NOMO-1 treated with DMSO at 0.1 percent for 48 hours (cell line): ENCODE results near the gene RNF149.

ENCODE experiments used
- DNase-seq: peaks from one replicate; lab custom pipeline; 2025; ENCODE audit not compliant: unreplicated experiment; lab: John Stamatoyannopoulos, UW

Gene RNF149

DNA sequence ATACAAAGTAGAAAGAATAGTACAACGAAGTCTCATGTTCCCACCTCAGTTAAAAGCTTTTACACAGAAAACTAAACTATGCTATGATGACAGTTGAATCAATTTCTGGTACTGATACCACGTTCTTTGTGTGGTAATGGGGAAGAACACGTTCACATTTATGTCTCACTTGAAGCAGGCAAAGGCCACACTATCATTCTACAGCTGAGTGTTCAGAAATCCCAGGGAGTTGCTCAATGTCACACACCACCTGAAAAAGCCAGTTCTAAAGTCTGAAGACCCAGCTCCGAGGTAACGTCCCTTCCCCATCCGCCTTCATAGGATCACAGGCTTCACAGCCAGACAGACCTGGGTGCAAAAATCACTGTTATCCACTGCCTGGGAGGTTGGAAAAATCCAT, 8.9 kb downstream of the RNF149 start:
- DNase-seq, result no peak

DNA sequence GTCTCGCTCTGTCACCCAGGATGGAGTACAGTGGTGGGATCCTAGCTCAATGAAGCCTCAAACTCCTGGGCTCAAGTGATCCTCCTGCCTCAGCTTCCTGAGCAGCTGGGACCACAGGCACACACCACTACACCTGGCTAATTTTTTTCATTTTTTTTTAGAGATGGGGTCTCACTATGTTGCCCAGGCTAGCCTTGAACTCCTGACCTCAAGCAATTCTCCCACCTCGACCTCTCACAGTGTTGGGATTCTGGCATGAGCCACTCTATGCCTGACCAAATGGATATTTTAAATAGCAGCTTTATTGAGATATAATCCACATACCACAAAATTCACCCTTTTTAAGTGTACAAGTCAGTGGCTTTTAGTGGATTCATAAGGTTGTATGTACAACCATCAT, 11.1 kb downstream of the RNF149 start:
- no peak for DNase-seq

DNA sequence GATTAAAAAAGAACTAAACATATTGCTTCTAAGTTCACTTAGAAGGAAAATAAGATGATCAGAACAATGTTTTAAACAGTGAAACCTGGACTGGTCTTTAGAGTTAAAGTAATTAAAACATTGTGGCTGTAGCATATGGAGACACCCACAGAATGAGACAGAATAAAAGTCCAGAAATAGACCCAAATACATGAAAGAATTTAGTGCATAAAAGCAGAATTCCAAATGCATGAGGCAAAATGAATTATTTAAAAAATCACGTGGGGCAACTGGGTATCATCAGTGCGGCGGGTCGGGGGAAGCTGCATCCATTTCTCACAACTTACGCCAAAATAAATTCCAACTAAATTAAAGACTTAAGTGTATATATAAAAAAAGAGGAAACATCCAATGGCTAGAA, 12.1 kb downstream of the RNF149 start:
- DNase-seq, result no peak

DNA sequence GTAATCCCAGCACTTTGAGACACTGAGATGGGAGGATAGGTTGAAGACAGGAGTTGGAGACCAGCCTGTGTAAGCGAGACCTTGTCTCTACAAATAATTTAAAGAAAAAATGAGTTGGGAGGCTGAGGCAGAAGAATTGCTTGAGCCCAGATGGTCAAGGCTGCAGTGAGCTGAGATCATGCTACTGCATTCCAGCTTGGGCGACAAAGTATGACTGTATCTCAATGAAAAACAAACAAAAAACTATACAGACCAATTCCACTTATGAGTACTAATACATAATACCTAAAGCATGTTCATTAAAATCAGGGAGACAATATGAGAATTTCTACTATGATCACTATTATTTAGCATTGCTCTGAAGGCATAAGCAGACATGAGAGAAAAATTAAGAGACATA, 12.6 kb downstream of the RNF149 start:
- DNase-seq, result no peak

DNA sequence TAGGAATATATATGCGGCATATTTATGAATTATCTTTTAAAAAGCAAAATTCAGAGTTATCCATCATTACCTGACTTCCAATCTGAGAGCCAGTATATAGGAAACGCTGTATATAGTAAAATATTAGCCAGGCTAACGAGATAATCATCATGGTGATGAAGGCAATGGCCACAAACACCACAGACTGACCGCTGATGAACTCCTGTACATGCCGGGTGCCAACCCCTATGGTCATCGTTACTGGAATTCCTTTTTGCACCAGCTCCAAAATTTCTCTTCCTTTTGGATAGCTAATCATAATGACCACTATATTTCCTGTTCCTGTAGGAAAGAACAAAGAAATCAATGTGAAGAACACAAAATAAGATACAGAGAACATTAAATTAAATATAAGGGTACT, 13.6 kb downstream of the RNF149 start:
- DNase-seq, result no peak

DNA sequence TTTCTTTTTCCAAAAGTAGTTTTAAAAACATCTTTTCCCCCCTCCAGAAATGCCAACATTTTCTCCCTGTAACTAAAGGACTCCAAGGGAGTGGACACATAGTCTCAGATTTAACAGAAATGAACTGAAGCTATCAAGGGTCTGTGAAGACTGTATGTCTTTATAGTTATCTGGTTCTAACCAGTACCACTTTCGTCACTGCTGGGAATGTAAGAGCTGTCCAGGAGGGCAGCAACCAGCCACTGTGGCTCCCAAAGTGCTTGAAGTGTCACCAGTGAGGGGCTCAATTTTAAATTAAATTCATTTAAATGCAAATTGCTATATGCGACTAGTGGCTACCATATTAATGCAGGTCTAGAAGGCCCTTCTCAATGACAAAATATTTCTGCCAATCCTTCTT, 15.0 kb downstream of the RNF149 start:
- no peak for DNase-seq

DNA sequence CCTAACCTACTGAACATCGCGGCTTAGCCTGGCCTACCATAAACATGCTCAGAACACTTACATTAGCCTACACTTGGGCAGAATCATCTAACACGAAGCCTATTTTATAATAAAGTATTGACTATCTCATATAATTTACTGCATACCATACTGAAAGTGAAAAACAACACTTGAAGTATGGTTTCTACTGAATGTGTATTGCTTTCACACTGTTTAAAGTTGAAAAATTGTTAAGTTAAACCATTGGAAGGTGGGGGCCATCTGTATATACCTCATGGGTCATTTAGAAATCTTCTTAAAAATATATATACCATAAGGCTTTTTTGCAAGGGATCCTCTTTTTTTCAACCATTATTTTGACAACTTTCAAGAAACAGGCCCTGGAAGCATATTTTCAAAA, 16.5 kb downstream of the RNF149 start:
- no peak for DNase-seq

DNA sequence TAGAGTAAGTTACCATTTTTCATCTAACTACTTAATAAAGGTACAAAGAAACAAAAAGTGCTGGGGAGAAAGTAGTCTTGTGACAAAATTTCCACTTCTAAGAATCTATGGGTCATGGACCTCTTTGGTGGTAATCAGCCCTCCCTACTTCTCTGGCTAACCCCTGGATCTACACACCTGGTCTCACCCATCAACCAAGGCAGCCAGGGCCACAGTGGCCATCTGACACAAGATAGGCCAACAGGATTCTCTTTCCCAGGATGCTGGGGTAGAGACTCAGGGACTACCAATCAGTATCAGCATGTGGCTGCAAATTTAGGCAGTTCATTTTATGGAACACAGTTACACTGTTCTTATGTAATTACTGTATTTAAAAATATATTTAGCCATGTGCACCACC, 17.8 kb downstream of the RNF149 start:
- DNase-seq, result no peak

DNA sequence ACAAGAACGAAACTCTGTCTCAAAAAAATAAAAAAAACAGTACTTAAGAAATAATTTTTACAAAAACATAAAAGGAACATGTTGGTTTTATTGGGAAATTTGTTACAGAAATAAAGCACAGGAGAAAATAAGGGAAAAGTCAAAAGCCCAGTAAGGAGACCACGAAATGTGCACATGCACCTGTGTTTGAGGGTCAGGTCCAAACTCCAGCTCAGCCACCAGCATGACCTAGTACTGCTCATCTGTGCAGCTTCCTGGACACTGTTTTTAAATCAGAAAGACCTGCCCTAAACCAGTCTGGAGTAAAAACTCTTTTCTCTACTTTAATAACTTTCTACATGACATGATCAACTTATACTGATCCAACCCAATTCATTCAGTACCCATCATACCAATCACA, 21.2 kb downstream of the RNF149 start:
- no peak for DNase-seq

DNA sequence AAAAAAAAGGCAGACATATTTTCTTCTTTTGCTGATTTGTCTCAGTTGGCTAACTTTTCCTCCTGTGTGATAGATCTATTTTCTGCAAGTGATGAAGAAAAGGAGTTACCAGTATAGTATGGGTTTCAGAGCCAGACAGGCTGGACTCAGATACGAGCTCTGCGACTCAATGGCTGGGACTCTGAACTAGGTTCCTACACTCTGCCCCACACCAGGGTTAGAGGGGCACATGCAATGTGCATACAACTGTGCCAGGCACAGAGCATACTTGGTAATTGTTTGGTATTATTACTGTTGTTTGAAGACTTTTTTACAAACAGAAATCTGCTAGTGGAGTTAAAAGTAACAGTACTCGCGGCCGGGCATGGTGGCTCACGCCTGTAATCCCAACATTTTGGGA, 21.8 kb downstream of the RNF149 start:
- DNase-seq, result no peak

DNA sequence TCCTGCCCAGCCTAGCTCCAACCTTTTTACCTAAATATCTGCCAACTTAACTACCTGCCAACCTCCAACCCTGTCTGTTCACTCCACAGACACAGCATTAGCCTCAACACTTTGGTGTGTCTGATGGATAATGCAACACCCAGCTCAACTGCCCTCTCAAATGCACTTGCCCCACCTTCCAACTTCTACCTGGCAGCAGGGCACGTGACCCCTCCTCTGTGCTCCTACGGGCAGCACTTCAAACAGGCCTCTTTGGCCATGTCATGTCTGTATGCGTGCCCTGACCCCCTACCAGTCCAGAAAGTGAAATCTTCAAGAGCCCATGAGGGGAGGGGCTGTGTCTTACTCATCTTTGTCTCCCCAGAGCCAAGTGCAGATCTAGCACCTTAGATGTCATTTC, 25.5 kb downstream of the RNF149 start:
- DNase-seq, result no peak

DNA sequence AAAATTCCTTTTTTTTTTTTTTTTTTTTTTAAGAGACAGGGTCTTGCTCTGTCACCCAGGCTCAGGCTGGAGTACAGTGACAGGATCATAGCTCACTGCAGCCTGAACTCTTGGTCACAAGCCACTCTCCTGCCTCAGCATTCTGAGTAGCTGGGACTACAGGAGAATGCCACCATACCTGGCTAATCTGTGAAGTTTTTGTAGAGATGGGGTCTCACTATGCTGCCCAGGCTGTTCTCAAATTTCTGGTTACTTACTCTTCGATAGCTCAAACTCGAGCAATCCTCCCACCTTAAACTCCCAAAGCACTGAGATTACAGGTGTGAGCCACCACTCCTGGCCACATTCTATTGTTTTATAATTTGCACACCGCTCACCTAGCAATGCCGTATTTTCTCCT, 27.0 kb downstream of the RNF149 start:
- no peak for DNase-seq

DNA sequence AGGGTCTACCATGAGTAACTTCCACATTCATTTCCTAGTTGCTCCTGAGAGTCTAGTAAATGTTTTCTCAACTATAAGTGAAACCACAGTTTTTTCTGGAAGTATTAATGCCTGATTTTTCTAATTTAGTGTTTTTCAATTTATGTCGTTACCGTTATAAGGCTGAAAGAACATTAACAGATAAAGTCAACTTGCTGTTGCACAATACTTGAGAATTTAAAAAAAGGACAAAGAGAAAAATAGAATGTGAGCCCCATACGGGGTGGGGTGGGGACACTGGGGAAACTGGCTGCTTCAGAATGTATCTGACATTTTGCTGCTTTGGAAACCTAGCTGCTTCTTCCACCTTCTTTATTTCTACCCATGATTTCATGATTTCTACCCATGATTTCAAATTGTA, 29.6 kb downstream of the RNF149 start:
- DNase-seq, result no peak

DNA sequence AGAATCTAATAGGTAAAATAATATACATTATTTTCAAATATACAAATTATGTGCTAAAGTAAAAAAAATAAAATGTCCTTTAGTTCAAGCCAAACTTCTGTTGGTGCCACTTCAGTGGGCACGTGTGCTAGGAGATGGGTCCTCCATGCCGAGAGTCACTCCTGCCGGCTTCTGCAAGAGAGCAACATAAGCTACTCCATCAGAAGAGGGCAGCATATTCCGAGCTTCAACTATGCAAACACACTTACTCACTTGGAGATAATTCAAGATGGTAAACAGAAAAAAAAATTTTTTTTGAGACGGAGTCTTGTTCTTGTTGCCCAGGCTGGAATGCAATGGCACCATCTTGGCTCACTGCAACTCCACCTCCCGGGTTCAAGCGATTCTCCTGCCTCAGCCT, 31.4 kb downstream of the RNF149 start:
- DNase-seq, result no peak

DNA sequence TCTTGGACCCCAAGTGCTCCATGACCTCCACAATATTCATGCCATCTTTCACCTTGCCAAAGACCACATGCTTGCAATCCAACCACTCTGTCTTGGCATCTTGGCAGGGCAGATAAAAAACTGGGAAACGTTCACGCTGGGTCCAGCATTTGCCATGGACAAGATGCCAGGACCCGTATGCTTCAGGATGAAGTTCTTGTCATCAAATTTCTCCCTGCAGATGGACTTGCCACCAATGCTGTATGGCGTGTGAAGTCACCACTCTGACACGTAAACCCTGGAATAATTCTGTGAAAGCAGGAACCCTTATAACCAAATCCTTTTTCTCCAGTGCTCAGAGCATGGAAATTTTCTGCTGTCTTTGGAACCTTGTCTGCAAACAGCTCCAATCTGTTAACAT, 34.4 kb downstream of the RNF149 start:
- no peak for DNase-seq

DNA sequence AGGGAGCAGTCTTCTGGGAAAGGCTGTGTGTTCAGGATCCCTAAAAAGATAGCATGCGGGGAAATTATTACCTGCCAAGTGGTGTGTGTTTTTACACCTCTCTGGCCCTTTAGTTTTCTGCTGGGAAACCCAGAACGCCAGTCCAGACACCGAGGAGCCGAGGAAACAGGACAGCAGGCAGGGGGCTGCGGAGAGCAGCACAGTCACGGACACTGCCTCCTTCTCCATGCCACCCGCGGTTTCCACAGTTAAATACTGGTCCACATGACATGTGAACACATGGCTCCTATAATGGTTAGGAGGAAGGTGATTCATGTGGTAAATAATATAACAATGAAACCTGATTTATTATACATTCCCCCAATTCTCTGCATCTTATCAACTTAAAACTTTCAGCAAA, 35.4 kb downstream of the RNF149 start:
- DNase-seq, result no peak

DNA sequence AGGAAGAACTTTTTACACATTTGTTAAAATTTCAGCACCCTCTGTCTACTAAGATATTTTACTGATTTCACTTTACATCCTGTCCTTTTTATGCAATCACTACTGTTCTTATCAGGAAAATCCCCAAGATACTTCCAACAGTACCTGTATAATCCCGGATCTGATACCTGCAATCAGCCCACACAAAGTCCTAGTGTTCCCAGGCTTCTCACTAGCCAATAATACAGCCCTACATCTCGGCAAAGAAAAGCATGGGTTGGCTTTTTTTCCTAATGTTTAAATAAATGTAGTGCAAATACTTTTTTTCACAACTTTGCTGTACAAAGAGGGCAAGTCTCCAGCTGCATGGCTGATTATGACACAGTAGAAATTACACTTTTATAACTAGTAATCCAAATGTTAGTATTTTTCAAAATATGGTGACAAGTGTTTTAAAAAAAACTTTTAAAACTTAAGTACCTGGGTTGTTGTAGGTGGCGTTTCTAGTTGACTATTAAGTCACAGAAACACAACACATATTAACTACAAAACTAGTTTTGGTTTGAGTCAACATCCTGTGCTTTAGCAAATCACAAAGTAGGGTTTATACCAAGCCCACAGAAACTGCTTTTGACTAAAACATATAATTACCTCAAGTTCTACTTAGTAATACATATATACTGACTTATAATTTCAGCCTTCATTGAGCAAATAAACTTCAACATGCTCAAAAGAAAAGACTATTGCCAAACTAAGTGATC, 36.3 kb downstream of the RNF149 start:
- DNase-seq, result no peak

DNA sequence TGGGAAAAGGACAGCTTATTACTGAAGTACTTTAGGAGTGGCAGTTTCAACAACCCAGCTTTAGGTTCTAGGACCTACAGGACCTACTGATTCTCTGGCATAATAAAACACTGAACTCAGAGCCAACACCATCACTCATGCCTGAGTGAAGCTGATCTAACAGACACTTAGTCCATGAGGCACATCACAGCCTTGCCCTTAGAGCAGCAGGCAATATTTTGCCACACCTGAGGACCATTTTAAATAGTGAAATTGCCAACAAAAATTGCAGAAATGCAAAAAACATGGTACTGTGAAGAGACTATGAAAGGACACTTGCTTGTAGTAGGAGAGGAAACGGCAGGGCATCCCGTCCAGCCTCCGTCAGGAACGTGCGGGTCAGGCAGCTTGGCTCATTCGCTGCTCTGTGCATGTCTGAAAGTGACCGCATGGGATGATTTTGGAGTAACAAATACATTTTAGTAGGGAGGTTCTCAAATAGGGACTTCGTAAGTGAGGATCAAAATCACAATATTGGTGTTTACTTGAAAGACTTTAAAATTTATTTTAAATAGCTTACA, 37.7 kb downstream of the RNF149 start:
- no peak for DNase-seq

DNA sequence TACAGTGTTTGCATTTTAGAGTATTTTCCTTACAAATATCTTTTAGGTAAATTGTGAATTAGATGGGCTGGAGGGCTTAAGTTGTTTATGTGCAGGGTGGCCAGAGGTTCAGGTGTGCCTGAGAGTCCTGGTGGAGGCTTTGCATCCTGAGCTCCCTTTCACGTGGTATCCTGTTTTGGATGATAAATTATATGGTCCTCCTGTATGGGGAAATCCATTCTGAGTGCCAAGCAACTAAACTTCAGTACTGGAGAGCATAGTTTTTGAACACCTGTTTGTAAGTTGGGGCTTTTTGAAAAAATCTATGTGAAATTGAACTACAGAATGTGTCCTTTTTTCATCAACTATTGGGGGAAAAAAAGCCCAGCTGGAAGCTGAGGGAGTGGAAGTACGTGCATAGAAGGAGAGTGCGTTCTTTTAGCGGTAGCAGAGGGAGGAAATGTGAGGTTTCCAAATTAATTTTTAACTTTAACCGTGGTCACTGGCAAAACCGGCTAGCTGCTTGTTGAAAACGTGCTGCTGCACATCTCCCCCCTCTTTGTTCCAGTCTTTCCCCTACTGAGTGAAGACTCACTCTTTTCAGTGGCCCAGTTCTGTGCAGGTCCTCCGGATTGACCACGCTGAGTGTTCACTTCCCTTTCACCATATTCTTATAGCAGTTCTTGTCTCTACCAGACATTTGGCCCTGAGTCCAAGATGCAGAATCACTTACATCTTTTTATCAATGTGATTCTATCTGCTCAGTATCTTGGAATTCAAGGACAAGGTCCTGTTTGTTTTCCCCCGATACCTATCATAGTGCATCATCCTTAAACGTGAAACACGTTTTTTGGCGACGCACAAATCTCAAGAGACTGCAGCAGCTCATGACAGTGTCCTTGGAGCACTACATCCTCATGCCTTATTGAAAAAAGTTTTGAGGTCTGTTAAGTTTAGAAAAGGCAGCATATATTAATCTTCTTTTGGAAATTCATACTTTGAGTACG, 40.5 kb downstream of the RNF149 start:
- no peak for DNase-seq

DNA sequence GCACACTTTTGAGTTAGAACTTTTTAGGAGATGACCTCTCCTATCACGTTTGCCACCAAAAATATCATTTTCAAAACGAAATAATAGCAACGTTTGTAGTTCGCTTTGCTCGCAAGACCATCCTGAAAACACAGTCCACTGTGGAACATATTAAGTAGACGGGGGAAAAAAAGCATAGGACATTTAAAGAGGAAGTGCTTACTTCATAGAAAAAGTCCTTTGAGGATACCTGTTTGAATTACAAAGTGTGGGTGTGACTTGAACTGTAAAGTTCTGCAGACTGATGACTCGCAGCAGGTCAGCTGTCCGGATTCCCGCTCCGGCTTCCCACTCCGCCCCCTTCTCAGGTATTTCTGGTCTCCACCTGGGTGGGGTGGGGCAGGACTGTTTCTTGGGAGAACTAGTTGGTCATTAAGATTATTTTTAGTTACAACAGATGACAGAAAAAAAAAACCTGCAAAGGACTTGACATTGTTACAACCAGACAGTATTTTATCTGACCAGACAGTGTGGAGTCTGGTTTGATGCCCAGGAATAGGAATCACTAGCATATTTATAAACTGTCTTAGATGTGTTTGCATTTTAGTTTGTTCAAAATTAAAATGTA, 42.5 kb downstream of the RNF149 start:
- no peak for DNase-seq

DNA sequence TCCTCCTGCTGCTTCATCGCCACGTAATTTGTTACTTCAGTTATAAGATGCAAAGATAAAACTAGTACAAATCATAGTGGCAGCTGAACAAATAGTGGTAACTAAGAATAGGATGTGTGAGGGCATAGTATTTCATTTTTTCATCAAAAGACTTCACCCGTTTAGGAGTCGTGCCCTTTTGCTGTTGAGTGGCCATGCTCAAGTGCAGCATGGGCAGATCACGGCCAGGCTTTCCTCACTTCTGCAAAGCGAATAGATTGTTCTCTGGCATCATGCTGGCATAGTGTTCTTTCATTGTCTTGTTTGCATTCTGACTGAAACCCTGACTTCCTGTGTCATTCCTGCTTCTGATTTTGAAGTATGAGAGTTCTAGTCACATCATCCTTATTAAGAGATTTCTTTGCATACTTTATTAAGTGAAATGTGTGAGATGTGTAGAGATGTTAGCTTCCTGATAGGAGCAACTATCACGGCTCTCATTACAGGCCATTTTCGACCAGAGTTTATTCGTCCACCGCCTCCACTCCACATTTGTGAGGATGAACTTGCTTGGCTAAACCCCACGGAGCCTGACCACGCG, 44.1 kb downstream of the RNF149 start:
- DNase-seq, result no peak
